Choroid plexus epithelial cell (primary cell): ENCODE data around the gene NEU4.
A peak's percentile ranks its signal among the peaks of the same experiment; 100 is the strongest.

Experiments used
- DNase-seq: peaks from one replicate; pipeline ENCODE4 v3.0.0-alpha.2; 2010; ENCODE audit warnings: low read depth
- H3K4me3 ChIP-seq: 2 replicates; pipeline ENCODE4 v1.5.1; 2011; ENCODE audit warnings: low read depth, mild to moderate bottlenecking, control low read depth, low read length, moderate library complexity
- CTCF ChIP-seq: conservative IDR thresholded peaks from 2 replicates; pipeline ENCODE4 v1.5.1; 2011; ENCODE audit warnings: low read depth, mild to moderate bottlenecking, control low read depth, inconsistent platforms, low read length, moderate library complexity

The NEU4 gene

DNA sequence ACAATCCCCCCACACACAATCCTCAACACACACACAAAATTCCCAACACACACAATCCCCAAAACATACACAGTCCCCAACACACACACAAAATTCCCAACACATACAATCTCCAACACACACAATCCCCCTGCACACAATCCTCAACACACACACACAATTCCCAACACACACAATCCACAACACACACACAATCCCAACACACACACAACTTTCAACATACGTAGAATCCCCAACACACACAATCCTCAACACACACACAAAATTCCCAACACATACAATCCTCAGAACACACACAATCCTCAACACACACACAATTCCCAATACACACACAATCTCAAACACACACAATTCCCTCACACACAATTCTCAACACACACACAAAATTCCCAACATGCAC, 52.3 kb downstream of the NEU4 start:
- H3K4me3 ChIP-seq: no peak overlapping the region
- no peak for DNase-seq
- TF ChIP-seq CTCF: no peak

DNA sequence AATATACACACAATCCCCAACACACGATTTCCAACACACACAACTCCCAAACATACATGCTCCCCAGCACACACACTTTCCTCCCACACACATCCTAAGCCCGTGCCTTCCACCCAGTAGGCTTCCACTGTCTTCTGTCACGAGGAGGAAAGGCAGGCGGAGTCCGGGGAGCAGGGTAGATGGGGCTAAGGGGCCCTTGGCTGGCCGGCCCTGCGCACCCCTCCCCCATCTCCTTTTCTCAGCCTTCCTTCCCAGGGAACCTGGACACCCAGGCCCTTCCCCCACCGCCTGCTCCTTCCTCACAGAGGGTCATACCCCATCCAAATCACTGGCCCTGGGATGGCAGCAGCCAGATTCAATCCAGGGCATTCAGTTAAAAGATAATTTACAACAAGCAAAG, 53.1 kb downstream of the NEU4 start:
- no peak overlapping the region for H3K4me3 ChIP-seq
- no peak for DNase-seq
- TF ChIP-seq CTCF: no peak

DNA sequence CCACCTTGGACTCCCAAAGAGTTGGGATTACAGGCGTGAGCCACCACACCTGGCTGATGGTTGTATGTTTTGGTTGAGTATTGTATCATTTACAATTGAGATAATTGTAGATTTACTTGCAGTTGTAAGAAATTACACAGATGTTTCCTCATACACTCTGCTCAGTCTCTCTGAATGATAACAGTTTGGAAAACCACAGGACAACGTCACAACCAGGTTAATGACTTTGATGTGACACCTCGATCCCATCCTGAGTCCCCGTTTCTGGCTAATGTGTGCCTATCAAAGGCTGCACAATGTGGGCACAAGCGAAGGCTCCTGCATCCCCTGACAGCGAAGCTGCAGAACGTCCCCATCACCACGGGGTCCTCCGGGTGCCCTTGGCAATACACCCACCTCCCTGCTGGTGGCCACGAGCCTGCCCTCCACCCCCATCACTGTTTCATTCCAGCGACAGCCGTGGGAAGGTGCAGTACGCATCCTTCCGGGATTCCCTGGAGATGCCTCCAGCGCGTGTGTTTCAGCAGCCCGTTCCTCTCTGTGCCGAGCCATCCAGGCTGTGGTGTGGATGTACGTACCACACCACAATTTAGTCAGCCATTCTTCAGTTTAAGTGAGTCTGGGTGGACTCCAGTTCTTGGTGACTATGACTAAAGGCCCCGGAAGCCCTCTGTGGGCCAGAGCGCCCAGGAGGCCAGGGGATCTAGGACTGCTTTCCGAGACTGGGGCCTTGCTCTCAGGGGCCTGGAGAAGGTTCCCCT, 54.0 kb downstream of the NEU4 start:
- no peak for TF ChIP-seq CTCF
- no peak overlapping the region for H3K4me3 ChIP-seq
- no peak for DNase-seq

GRCh38 chr2:241863536-241863954, 54.6 kb downstream of the NEU4 start:
- DNase-seq: peak; percentile 56
- no peak for TF ChIP-seq CTCF
- H3K4me3 ChIP-seq: no peak overlapping the region

DNA sequence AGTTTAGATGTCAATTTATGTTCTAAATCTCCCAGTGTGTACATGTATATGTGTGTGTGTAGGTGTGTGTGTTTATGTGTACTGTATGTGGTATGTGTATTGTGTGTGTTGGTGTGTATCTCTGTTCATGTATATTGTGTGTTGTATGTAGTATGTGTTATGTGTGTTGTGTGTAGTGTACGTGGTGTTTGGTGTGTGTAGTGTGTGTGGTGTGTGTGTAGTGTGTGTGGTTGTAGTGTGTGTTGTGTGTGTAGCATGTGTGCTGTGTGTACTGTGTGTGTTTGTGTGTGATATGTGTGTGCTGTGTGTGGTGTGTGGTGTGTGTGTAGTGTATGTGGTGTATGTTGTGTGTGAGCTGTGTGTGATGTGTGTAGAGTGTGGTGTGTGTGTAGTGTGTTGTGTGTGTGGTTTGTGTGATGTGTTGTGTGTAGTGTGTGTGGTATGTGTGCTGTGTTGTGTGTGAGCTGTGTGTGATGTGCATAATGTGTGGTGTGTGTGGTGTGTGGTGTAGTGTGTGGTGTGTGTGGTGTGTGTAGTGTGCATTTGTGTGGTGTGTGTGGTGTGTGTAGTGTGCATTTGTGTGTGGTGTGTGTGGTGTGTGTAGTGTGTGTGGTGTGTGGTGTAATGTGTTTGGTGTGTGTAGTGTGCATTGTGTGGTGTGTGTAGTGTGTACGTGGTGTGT, 55.3 kb downstream of the NEU4 start:
- TF ChIP-seq CTCF: no peak
- no peak overlapping the region for H3K4me3 ChIP-seq
- no peak for DNase-seq

GRCh38 chr2:241864850-241865213, 55.8 kb downstream of the NEU4 start:
- H3K4me3 ChIP-seq: no peak overlapping the region
- TF ChIP-seq CTCF: no peak
- DNase-seq: no peak
